Measurements from ENCODE around the gene ACAA1.

The ACAA1 gene

DNA sequence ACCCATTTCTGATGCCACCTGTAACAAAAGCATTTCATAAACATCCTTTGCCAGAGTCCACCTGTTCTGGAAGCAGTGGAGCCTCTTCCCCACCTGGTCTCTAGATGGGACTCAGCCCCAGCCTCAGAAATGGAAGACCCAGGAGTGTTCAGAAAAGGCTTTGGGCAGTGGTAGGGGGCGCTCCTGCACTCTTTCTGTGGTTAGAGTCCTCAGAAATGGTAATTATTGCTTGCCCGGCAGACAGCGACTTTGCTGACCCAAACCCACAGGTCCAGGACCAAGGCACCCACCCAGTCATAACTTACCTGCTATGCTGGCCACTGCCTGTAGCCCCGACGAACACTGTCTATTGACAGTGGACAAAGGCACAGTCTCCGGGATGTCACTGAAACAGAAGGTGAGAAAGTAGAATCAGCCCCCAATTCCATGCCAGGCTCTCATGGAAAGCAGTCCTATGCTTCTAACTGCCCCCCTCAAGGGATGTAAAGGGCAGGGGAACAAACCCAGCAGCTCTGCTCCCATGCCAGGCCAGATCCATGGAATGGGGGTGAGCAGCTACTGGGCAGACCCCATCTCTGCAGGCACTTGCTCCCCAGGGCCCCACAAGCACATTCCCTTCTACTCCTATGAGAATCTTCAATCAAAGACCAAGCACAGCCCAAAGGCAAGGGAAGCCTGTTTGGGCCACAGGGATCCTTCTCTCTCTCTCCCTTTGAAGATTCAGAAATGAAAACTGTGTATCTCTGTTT is 5.1 kb downstream of the ACAA1 start:
- no peak for DNase-seq (ENCODE audit: low spot score)
- no peak for TF ChIP-seq CTCF (IDR thresholded peaks at IDR 0.05; ENCODE audit: extremely low read depth, missing control alignments)

DNA sequence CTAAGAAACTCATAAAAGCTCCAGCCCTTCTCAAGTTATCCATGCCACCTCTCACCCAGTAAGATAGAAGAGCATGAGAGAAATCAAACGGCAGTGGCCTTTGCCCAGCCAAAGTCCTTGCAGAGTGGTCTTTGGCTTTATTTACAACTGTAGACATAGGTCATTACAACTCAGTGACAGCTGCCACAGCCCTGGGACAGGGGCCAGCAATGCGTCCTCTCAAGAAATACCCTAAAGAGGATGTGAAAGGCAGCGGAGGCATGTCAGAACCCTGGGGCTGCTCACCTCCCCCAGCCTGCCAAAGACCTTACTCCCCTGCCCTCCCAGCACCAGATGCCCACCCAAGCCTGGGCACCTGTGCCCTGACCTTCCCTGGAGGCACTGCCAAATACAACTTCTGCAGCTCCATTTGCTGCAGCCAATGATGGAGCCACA is 6.3 kb downstream of the ACAA1 start:
- DNase-seq (ENCODE audit: low spot score), result no peak
- TF ChIP-seq CTCF (IDR thresholded peaks at IDR 0.05; ENCODE audit: extremely low read depth, missing control alignments), result no peak

- DNase-seq (ENCODE audit: low spot score), result no peak
- no peak for TF ChIP-seq CTCF (IDR thresholded peaks at IDR 0.05; ENCODE audit: extremely low read depth, missing control alignments)
Measured at GRCh38 chr3:38129058-38129457, 7.9 kb downstream of the ACAA1 start.

GRCh38 chr3:38128303-38128655 is 8.6 kb downstream of the ACAA1 start:
- TF ChIP-seq CTCF (IDR thresholded peaks at IDR 0.05; ENCODE audit: extremely low read depth, missing control alignments), result no peak

GRCh38 chr3:38127611-38128302 is 9.2 kb downstream of the ACAA1 start:
- no peak for DNase-seq (ENCODE audit: low spot score)
- no peak for TF ChIP-seq CTCF (IDR thresholded peaks at IDR 0.05; ENCODE audit: extremely low read depth, missing control alignments)

More at GRCh38 chr3:38128303-38128655, 8.6 kb downstream of the ACAA1 start:
- no peak for DNase-seq (ENCODE audit: low spot score)

- no peak for DNase-seq (ENCODE audit: low spot score)
- no peak for TF ChIP-seq CTCF (IDR thresholded peaks at IDR 0.05; ENCODE audit: extremely low read depth, missing control alignments)
Measured at GRCh38 chr3:38126121-38126892, 10.6 kb downstream of the ACAA1 start.

All from GM20000 (cell line).